Activated B cell treated with CpG ODN at 0.5 μM for 24 hours (primary cell): ENCODE data around the gene RPA3. TPM values are rescaled to one million over a fixed set of nuclear protein-coding genes. Genes with fewer than 3 reads are reported as not detected.

Experiments
- ATAC-seq: fragments of 200-7000 bp; cut with Tn5 transposase; one replicate; pipeline ENCODE4 v1.10.0; 2021; ENCODE audit warnings: low read depth, mild to moderate bottlenecking, moderate library complexity
- CTCF ChIA-PET: fragments of 350-600 bp; sonication (Branson Sonifier 250); formaldehyde crosslinking; loops from one replicate; lab custom pipeline; 2021; ENCODE audit warnings: antibody characterized with exemption; lab: Charles Lee
- POLR2A ChIA-PET: fragments of 350-600 bp; sonication (Branson Sonifier 250); formaldehyde crosslinking; loops from one replicate; lab custom pipeline; 2021; ENCODE audit warnings: antibody characterized with exemption; lab: Charles Lee
- DNase-seq: peaks from one replicate; pipeline ENCODE4 v3.0.0; 2022
- H3K27ac Mint-ChIP-seq: one replicate; pipeline ENCODE4 v1.8.0; 2020; ENCODE audit warnings: mixed read lengths
- H3K27me3 Mint-ChIP-seq: one replicate; pipeline ENCODE4 v1.8.0; 2021; ENCODE audit warnings: mixed read lengths
- H3K36me3 Mint-ChIP-seq: one replicate; pipeline ENCODE4 v1.8.0; 2021; ENCODE audit warnings: low read depth, mixed read lengths
- H3K4me1 Mint-ChIP-seq: one replicate; pipeline ENCODE4 v1.8.0; 2021; ENCODE audit warnings: mixed read lengths
- H3K4me3 Mint-ChIP-seq: one replicate; pipeline ENCODE4 v1.8.0; 2020; ENCODE audit warnings: mild to moderate bottlenecking, mixed read lengths
- H3K9me3 Mint-ChIP-seq: one replicate; pipeline ENCODE4 v1.8.0; 2020; ENCODE audit warnings: mixed read lengths
- intact Hi-C: fragments of 100-400 bp; cut with micrococcal nuclease; formaldehyde crosslinking; loops from one replicate; pipeline ENCODE4 v1.15.1; 2024
- total RNA-seq: library from RNA; stranded (reverse); gene quantifications from 2 replicates; pipeline ENCODE4 v1.2.3, GENCODE V29; 2022
- TF ChIP-seq, protein P1 (sequence below): fragments of 200-600 bp; IDR thresholded peaks from one replicate; pipeline ENCODE4 v1.8.0; 2022; ENCODE audit warnings: antibody characterized with exemption, mild to moderate bottlenecking

RPA3 gene
- total RNA-seq, 1 donor from 2014 or later: 64.9 TPM

DNA sequence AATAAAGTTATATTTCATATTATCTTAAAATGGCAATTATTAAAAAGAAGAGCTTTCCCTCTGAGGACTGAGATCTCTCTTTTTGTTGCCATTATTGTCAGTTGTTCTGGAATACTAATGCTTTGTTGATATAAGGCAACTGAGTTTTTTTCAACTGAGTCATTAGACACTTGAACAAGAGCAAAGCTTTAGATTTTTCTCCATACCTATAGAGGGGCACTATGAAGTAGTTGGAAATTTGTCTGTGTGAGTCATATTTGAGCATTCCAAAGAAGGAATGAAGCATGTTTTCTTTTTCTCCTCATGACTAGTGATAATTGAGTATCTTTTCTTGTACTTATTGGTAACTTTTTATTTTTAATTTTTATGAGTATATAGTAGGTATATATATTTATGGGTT lies 24.5 kb downstream of the RPA3 start:
- peaks cover 8% of the 10 kb centered on the region for H3K4me1 Mint-ChIP-seq
- intact Hi-C loops: no loop called here
- ATAC-seq (no peak), DNase-seq (no peak)
- H3K27me3 Mint-ChIP-seq: no peaks in the 10 kb centered on the region
- H3K4me3 Mint-ChIP-seq: no peak overlapping the region
- POLR2A ChIA-PET: no interaction called here
- peaks cover 25% of the 10 kb centered on the region for H3K36me3 Mint-ChIP-seq
- TF ChIP-seq, protein P1, sequence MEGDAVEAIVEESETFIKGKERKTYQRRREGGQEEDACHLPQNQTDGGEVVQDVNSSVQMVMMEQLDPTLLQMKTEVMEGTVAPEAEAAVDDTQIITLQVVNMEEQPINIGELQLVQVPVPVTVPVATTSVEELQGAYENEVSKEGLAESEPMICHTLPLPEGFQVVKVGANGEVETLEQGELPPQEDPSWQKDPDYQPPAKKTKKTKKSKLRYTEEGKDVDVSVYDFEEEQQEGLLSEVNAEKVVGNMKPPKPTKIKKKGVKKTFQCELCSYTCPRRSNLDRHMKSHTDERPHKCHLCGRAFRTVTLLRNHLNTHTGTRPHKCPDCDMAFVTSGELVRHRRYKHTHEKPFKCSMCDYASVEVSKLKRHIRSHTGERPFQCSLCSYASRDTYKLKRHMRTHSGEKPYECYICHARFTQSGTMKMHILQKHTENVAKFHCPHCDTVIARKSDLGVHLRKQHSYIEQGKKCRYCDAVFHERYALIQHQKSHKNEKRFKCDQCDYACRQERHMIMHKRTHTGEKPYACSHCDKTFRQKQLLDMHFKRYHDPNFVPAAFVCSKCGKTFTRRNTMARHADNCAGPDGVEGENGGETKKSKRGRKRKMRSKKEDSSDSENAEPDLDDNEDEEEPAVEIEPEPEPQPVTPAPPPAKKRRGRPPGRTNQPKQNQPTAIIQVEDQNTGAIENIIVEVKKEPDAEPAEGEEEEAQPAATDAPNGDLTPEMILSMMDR: no peak
- no peak overlapping the region for H3K27ac Mint-ChIP-seq
- CTCF ChIA-PET: interaction anchor here (1.7 kb wide), 1 partner anchor 12 kb away, joined by 5 read pairs; no protein-coding TSS in a partner anchor
- peaks cover 5% of the 10 kb centered on the region for H3K9me3 Mint-ChIP-seq

DNA sequence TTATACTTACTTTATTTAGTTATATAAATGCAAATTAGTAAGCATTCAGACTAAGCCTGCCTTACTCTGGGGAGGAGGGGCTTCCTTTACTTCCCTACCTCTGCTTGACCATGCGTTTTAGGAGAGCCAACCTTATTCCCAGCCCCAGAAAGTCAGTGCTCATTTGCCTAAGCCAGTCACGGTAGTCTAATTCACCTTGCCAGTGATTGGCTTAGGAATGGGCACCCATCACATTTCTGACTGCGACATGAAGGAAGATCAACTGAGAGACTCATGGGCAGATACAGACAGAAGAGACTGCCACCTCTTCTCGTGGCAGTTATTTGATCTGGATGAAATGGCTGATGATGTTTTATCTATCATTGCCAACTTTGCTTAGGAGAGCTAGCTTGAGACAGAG lies 29.5 kb downstream of the RPA3 start:
- no peak for ATAC-seq
- TF ChIP-seq, protein P1: no peak
- ChIA-PET POLR2A (no interaction called here), CTCF (interaction anchor here (1.9 to 2.1 kb wide), 2 partner anchors 501 to 528 kb away, joined by 5 to 8 read pairs; no protein-coding TSS in a partner anchor)
- peaks cover 11% of the 10 kb centered on the region for H3K36me3 Mint-ChIP-seq
- no peaks in the 10 kb centered on the region for H3K9me3 Mint-ChIP-seq
- no peak for DNase-seq
- H3K27me3 Mint-ChIP-seq: no peaks in the 10 kb centered on the region
- no peak overlapping the region for H3K4me3 Mint-ChIP-seq
- H3K4me1 Mint-ChIP-seq: peaks cover 21% of the 10 kb centered on the region
- intact Hi-C loops: no loop called here
- no peak overlapping the region for H3K27ac Mint-ChIP-seq

DNA sequence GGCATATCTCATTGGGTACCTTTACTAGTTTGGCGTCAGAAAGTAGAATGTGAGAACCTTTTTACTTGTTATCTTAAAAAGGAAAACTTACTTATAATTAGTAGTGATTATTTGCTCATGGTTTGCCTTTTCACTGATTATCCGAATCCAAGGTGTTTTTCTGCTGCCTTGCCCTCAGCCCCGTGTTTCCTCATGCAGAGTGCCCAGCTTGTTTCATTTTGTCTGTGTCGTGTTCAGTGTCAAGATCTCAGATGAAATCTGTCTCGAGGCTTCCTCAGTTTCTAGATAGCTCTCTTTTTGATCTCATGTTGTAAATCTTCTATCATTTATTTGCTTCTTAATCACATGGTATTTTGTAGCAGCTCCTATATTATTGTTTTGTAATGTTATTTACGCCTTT lies 30.1 kb downstream of the RPA3 start:
- no peaks in the 10 kb centered on the region for H3K27me3 Mint-ChIP-seq
- peak overlapping the region; percentile 25 for H3K27ac Mint-ChIP-seq
- H3K9me3 Mint-ChIP-seq: no peaks in the 10 kb centered on the region
- TF ChIP-seq, protein P1: no peak
- ChIA-PET POLR2A (interaction anchor here (1.0 kb wide), 1 partner anchor 31 kb away, joined by 3 read pairs; no protein-coding TSS in a partner anchor), CTCF (interaction anchor here (1.0 to 1.9 kb wide), 3 partner anchors 10 to 502 kb away, joined by 3 to 8 read pairs (median 3); no protein-coding TSS in a partner anchor)
- peaks cover 11% of the 10 kb centered on the region for H3K36me3 Mint-ChIP-seq
- DNase-seq (no peak), ATAC-seq (no peak)
- H3K4me1 Mint-ChIP-seq: peaks cover 21% of the 10 kb centered on the region
- H3K4me3 Mint-ChIP-seq: no peak overlapping the region
- intact Hi-C loops: no loop called here

DNA sequence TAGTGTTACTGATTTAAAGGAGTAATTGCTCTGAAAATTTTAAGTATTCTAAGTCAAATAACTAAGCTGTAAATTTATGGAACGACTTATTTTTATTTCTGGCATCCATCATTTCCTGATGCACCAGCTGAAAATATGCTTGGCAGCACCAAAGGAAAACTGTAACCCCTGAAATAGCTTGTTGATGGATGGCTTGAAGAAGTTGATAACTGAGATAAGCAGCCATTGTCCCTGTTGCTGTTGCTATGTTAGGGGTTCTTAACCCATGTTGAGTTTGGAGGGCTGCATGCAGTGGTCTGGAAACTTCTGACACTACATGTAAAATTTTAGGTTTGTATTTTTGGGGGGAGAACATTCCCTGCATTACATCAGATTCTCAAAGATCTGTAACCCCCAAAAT lies 30.6 kb downstream of the RPA3 start:
- ChIA-PET CTCF (interaction anchor here (1.0 to 1.9 kb wide), 3 partner anchors 10 to 502 kb away, joined by 3 to 8 read pairs (median 3); no protein-coding TSS in a partner anchor), POLR2A (interaction anchor here (1.0 kb wide), 1 partner anchor 31 kb away, joined by 3 read pairs; no protein-coding TSS in a partner anchor)
- intact Hi-C loops: no loop called here
- DNase-seq: no peak
- H3K27ac Mint-ChIP-seq: no peak overlapping the region
- peaks cover 26% of the 10 kb centered on the region for H3K4me1 Mint-ChIP-seq
- peaks cover 11% of the 10 kb centered on the region for H3K36me3 Mint-ChIP-seq
- TF ChIP-seq, protein P1: no peak
- H3K4me3 Mint-ChIP-seq: no peak overlapping the region
- ATAC-seq: no peak
- no peaks in the 10 kb centered on the region for H3K9me3 Mint-ChIP-seq
- H3K27me3 Mint-ChIP-seq: no peaks in the 10 kb centered on the region

DNA sequence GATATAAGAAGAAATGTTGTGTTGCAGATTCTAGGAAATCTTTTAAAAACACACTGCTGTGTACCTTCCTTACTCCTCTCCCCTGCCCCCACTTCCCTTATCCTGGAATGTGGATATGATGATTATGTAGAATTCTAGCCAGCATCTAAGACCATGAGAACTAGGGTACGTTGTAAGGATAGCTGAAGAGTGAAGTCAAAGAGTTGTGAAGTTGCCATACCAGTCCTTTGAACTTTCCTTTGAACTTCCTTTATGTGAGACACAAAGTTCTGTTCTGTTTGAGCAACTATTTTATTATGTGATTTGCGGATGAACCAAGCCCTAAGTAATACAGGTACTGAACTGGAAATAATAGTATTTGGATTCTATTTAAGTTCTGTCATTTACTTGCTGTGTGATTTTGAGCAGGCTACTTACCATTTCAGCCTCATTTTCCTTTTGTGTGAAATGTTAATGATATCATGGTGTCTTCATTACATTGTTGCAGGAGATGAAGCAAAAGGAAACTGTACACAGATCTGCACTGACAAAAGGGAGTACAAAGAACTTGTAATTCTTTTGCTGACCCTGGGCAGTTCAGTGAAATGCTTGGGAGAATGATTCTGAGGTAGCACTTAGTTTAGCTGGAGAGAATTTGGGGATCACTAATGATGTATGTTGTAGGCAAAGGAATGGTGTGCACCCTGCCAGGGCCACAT lies 31.4 kb downstream of the RPA3 start:
- Mint-ChIP-seq H3K4me1 (peaks cover 30% of the 10 kb centered on the region), H3K4me3 (no peak overlapping the region), H3K9me3 (no peaks in the 10 kb centered on the region), H3K27ac (no peak overlapping the region), H3K36me3 (peaks cover 5% of the 10 kb centered on the region), H3K27me3 (no peaks in the 10 kb centered on the region)
- CTCF ChIA-PET: interaction anchor here (1.0 kb wide), 1 partner anchor 11 kb away, joined by 3 read pairs; no protein-coding TSS in a partner anchor
- POLR2A ChIA-PET: interaction anchor here (1.0 kb wide), 1 partner anchor 32 kb away, joined by 3 read pairs; no protein-coding TSS in a partner anchor
- ATAC-seq (no peak), DNase-seq (no peak)
- intact Hi-C loops: no loop called here
- TF ChIP-seq, protein P1: no peak
